Activated CD4-positive, alpha-beta T cell treated with anti-CD3 and anti-CD28 coated beads for 4 hours (primary cell): Measurements from ENCODE around the gene TLR1.
"Not testable (repeated sequence)": the region's sequence is repeated elsewhere in the genome, so short reads cannot be mapped to it uniquely, and the experiment has no call there.

Experiments
- DNase-seq, 2 donors: peaks; one replicate each; pipeline ENCODE4 v3.0.0-alpha.2; 2020

Gene TLR1

GRCh38 chr4:38774181-38774955 is 30.2 kb downstream of the TLR1 start:
- no peak for DNase-seq

DNA sequence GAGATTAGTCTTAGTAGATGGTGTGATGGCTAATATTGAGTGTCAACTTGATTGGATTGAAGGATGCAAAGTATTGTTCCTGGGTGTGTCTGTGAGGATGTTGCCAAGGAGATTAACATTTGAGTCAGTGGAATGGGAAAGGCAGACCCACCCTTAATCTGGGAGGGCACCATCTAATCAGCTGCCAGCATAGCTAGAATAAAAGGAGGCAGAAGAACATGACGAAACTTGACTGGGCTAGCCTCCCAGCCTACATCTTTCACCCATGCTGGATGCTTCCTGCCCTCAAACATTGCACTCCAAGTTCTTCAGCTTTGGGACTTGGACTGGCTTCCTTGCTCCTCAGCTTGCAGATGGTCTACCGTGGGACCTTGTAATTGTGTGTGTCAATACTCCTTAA is 34.3 kb downstream of the TLR1 start:
- not testable (repeated sequence) for DNase-seq

- no peak for DNase-seq
Measured at GRCh38 chr4:38769857-38770256, 34.7 kb downstream of the TLR1 start.

DNA sequence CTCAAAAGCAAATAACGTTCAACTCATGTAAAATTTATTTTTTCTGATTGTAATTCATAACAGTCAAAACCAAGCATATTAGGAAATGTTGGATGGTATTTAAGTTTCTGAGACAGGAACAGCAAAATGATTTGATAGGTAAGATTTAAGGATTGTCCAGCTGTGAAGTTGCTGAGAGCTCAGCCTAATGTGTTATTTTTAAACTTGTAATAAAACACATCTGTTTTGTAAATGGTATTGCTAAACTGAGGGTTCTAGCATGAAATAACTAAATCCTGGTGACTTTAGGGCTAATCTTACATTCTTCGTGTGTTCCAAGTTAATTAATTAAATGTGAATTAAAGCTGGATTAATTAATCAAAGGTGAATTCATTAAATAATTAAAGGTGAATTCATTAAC is 35.1 kb downstream of the TLR1 start:
- no peak for DNase-seq

DNA sequence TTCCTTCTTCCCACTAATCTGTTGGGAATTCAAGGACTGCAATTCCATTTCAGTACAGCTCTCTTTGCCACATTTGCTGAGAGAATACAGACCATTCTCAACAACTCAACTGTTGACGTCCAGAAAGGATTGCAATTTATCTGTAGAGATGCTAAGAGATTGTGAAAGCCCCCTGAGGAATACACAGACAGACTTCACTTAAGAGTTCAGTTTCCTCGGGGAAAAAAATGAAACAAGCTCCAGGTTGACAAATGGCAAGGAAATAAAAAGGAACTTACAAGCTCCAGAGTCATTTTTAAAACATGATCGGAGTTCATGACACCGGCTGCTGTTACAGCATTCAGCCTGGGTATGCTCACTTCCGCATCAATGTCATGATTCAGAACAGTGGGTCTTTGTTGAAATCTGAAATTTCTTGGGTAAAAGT is 35.6 kb downstream of the TLR1 start:
- DNase-seq: no peak

DNA sequence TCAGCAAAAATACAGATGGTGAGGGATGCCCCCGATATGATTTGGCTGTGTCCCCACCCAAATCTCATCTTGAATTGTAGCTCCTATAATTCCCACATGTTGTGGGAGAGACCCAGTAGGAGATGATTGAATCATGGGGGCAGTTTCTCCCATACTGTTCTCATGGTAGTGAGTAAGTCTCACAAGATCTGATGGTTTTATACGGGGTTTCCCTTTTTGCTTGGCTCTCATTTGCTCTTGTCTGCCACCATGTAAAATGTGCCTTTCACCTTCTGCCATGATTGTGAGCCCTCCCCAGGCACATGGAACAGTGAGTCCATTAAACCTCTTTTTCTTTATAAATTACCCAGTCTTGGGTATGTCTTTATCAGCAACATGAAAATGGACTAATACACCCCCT is 37.7 kb downstream of the TLR1 start:
- DNase-seq: not testable (repeated sequence)

DNA sequence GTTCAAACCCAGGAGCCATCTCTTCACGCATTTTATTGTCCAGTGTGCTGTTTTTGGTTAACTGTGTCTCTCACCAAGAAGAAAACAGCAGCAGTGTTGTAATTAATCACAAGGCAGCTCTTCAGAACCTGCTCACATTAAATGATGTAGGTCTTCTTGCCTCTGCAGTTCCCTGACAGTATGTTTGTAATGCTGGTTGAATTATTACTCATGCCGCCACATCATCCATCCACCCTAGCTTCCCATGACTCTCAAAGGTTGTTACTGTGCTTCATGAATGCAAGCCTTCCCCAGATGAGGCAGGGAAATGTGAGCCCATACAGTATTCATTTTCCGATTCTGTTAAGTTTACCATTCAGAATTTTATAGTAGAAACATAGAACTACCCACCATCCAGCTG is 39.2 kb downstream of the TLR1 start:
- DNase-seq: no peak

DNA sequence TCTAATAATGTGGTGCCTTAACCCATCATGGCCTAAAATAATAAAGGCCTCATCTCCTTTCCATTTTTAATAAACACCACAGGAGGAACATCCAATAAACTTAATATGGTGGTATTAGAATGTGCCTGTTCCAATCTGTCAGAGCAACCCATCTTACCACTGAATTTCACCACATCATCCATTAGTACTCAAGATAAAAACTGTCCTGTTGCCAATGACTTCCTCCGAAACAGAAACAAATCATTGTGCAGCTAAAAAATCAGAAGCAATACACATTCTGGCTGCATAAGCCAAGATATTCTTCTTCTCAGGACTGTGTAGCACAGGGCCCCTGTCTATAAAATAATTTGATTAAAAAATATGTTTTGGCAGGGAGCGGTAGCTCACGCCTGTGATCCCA is 40.3 kb downstream of the TLR1 start:
- DNase-seq: no peak

- no peak for DNase-seq
Measured at GRCh38 chr4:38762560-38762959, 42.0 kb downstream of the TLR1 start.

DNA sequence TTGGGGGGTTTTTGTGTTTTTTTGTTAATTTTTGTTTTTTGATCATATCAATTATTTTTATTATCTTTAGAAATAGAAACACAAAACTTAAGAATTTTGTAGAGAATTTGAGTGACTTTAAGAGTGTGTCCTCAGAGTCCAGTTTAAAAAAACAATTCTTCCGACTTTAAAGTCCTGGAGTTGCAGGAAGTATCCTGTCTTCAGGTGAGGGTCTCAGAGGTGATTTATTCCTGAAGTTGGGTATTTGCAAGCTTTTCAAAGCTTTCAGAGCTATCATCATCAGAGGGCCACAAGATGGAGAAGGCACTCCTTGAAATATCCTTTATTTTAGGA is 44.8 kb downstream of the TLR1 start:
- DNase-seq: no peak

- DNase-seq: peak; percentile 47 to 54
Measured at GRCh38 chr4:38759113-38759789, 45.3 kb downstream of the TLR1 start.

DNA sequence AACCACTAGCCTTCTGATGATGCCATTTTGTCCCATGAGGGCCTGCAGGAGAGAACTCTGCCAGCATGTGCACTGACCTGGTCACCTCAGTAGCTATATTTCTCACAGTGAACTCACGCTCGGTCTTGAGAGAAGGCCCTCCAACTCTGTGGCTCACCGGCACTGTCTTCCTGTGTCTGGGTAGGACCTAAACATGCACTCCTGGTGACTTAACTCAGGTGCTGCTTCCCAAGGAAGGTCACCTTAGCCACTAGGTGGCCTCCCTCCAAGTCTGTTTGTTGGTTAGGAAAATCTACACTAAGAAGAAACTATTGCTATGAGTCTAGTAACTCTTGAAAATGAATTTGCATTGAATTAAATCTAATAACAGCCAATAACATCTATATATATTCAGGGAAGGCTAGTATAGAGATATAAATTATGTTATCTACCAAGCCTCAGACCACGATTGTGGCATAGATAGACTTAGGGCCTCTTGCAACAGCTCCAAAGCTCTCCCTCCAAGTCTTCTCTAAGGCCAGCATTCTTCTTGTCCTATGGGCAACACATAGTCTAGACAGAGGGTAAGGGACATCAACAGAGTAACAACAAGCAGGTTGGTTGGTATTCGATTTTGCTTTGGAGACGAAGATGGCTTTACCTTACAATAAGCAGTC is 46.5 kb downstream of the TLR1 start:
- no peak for DNase-seq

DNA sequence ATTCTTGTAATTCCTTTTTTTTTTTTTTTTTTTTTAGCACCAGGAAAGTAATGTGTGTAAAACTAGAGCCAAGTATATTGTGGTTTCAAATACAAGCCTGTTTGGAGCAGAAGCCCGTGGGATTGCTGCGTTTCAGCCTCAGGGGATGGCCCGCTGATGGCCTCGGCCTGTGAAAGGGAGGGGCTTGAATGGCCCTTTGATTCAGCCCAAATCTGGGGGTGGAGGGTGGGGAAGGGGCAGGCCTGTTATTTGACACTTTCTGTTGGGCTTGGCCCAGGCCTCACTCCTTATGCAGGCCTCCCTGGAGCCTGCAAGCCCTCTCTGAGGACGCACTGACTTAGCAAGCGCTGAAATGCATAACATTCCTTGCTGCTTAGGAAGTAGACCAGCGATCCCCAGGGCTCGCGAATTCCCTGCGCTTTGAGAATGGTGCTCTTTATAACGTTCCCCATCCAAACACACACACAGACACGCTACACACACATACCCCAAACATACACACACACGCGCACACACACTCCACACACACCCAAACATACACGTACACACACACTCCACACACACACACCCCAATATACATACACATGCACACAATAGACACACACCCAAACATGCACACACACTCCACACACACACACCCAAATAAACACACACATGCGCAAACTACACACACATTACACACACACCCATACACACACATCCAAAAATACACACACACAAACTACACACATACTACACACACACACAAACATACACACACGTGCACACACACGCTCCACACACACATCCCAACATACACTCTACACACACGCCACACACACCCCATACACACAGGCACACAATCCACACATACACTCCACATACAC is 51.4 kb downstream of the TLR1 start:
- DNase-seq: no peak

- DNase-seq: no peak
Measured at GRCh38 chr4:38752372-38752940, 52.1 kb downstream of the TLR1 start.

- DNase-seq: no peak
Measured at GRCh38 chr4:38751341-38752010, 53.1 kb downstream of the TLR1 start.

- no peak for DNase-seq
Measured at GRCh38 chr4:38749336-38749735, 55.3 kb downstream of the TLR1 start.

GRCh38 chr4:38747629-38748028 is 57.0 kb downstream of the TLR1 start:
- DNase-seq: no peak
